Mammary epithelial cell (primary cell): Measurements from ENCODE around the gene XXYLT1.

Experiments used
- CTCF ChIP-seq, 2 donors: IDR thresholded peaks in 1 of 2; conservative IDR thresholded peaks in 1 of 2; 2 replicates each; pipeline ENCODE4 v1.5.1; 2011 to 2012; ENCODE audit warnings: inconsistent platforms in 2 of 2, low read length in 2 of 2, mild to moderate bottlenecking in 2 of 2, control low read depth in 1 of 2, low read depth in 1 of 2; ENCODE audit not compliant: insufficient read depth in 1 of 2; ENCODE audit errors: extremely low read depth in 1 of 2
- EZH2 ChIP-seq: IDR thresholded peaks from 2 replicates; pipeline ENCODE4 v1.6.1; 2012; ENCODE audit warnings: low read length, inconsistent platforms, borderline replicate concordance

GRCh38 chr3:195165265-195165609, 105.7 kb downstream of the XXYLT1 start:
- no peak for TF ChIP-seq CTCF (conservative IDR thresholded peaks at IDR 0.05 in 1 of 2, IDR thresholded peaks at IDR 0.05 in 1 of 2; ENCODE audit: extremely low read depth in 1 of 2, insufficient read depth in 1 of 2, low read depth in 1 of 2, low read length in 2 of 2)
- TF ChIP-seq EZH2 = no peak
